ENCODE data around the gene MCTS1. TPM values are rescaled to one million over a fixed set of nuclear protein-coding genes. Genes with fewer than 3 reads are reported as not detected.
"Not testable (repeated sequence)": the region's sequence is repeated elsewhere in the genome, so short reads cannot be mapped to it uniquely, and the experiment has no call there.

Gene MCTS1
- 58.8 and 64.9 TPM in 2 replicates for total RNA-seq

- intact Hi-C loops (cut with micrococcal nuclease) = loop anchor here (1.0 to 5.0 kb wide), 5 partner anchors 26 to 135 kb away; partner anchors contain the start of genes C1GALT1C1 and LAMP2
These were observed at the start of gene MCTS1 for GRCh38 chrX:120603707-120604360. MCTS1 (plus strand) TSS chrX:120604101; CDS start chrX:120604237, 136 bp downstream.

- intact Hi-C loops (cut with micrococcal nuclease) = no loop called here
These were observed 47.6 kb upstream of the MCTS1 start for GRCh38 chrX:120556251-120556650.

- intact Hi-C loops (cut with micrococcal nuclease) = loop anchor here (2.0 to 10.0 kb wide), 4 partner anchors 61 to 1323 kb away; partner anchors contain the start of gene PGRMC1
These were observed 44.1 kb upstream of the MCTS1 start for GRCh38 chrX:120559804-120560203.

GRCh38 chrX:120560405-120560841 is 43.5 kb upstream of the MCTS1 start:
- intact Hi-C loops (cut with micrococcal nuclease) = loop anchor here (2.0 to 10.0 kb wide), 4 partner anchors 62 to 1323 kb away; partner anchors contain the start of gene PGRMC1

GRCh38 chrX:120560842-120561633 is 42.9 kb upstream of the MCTS1 start, which contains the start of gene CUL4B:
CUL4B (minus strand) TSS chrX:120560962; CDS start chrX:120560638, 324 bp downstream.
- intact Hi-C loops (cut with micrococcal nuclease) = loop anchor here (1.0 to 10.0 kb wide), 7 partner anchors 43 to 1324 kb away; partner anchors contain the start of genes C1GALT1C1, MCTS1 and PGRMC1

GRCh38 chrX:120561634-120562568 is 42.0 kb upstream of the MCTS1 start:
- intact Hi-C loops (cut with micrococcal nuclease) = loop anchor here (1.0 to 10.0 kb wide), 7 partner anchors 42 to 1325 kb away; partner anchors contain the start of genes C1GALT1C1, MCTS1 and PGRMC1

GRCh38 chrX:120562569-120562926 is 41.4 kb upstream of the MCTS1 start:
- intact Hi-C loops (cut with micrococcal nuclease) = loop anchor here (5.0 to 10.0 kb wide), 2 partner anchors 742 to 1325 kb away; partner anchors contain the start of gene PGRMC1

GRCh38 chrX:120564925-120565324 is 39.0 kb upstream of the MCTS1 start:
- intact Hi-C loops (cut with micrococcal nuclease) = loop anchor here (5.0 to 10.0 kb wide), 2 partner anchors 740 to 1328 kb away; partner anchors contain the start of gene PGRMC1

- intact Hi-C loops (cut with micrococcal nuclease) = loop anchor here (10.0 kb wide), 1 partner anchor 738 kb away; no protein-coding TSS in a partner anchor
These were observed 37.1 kb upstream of the MCTS1 start for GRCh38 chrX:120566817-120567216.

- intact Hi-C loops (cut with micrococcal nuclease) = loop anchor here (10.0 kb wide), 1 partner anchor 737 kb away; no protein-coding TSS in a partner anchor
These were observed 35.9 kb upstream of the MCTS1 start for GRCh38 chrX:120568035-120568434.

GRCh38 chrX:120568609-120569008 is 35.3 kb upstream of the MCTS1 start:
- intact Hi-C loops (cut with micrococcal nuclease) = loop anchor here (10.0 kb wide), 1 partner anchor 736 kb away; no protein-coding TSS in a partner anchor

- intact Hi-C loops (cut with micrococcal nuclease) = no loop called here
These were observed 33.8 kb upstream of the MCTS1 start for GRCh38 chrX:120570011-120570600.

GRCh38 chrX:120573806-120574205 is 30.1 kb upstream of the MCTS1 start:
- intact Hi-C loops (cut with micrococcal nuclease) = not testable (repeated sequence)

- intact Hi-C loops (cut with micrococcal nuclease) = no loop called here
These were observed 28.4 kb upstream of the MCTS1 start for GRCh38 chrX:120575379-120576114.

GRCh38 chrX:120585702-120586101 is 18.2 kb upstream of the MCTS1 start:
- intact Hi-C loops (cut with micrococcal nuclease) = no loop called here

- intact Hi-C loops (cut with micrococcal nuclease) = loop anchor here (1.0 to 5.0 kb wide), 5 partner anchors 26 to 135 kb away; partner anchors contain the start of genes C1GALT1C1 and LAMP2
These were observed 471 bp downstream of the MCTS1 start for GRCh38 chrX:120604361-120604782.

GRCh38 chrX:120612086-120612485 is 8.2 kb downstream of the MCTS1 start:
- intact Hi-C loops (cut with micrococcal nuclease) = no loop called here

GRCh38 chrX:120614816-120615215 is 10.9 kb downstream of the MCTS1 start:
- intact Hi-C loops (cut with micrococcal nuclease) = no loop called here

GRCh38 chrX:120617996-120618630 is 14.2 kb downstream of the MCTS1 start:
- intact Hi-C loops (cut with micrococcal nuclease) = no loop called here

All from T-helper 2 cell treated with Interferon-gamma antibody and Interleukin-4, amounts not matched to agents 100 ng/mL and 5 ng/mL, for 36 hours (primary cell).